BJ (cell line): ENCODE results near the gene GORASP1. TPM values are rescaled to one million over a fixed set of nuclear protein-coding genes. Genes with fewer than 3 reads are reported as not detected.

Experiments
- CTCF ChIA-PET: fragments of 350-600 bp; formaldehyde crosslinking; extraction: SDS; loops from one replicate; lab custom pipeline; 2021; ENCODE audit warnings: antibody characterized with exemption, inconsistent platforms; lab: Yijun Ruan, JAX
- POLR2A ChIA-PET: fragments of 300-600 bp; sonication (Branson Sonifier 250); formaldehyde crosslinking; extraction: SDS; loops from one replicate; lab custom pipeline; 2021; ENCODE audit warnings: antibody characterized with exemption; lab: Charles Lee
- DNase-seq: peaks from one replicate; pipeline ENCODE4 v3.0.0-alpha.2; 2011; ENCODE audit warnings: low read depth
- H3K27me3 ChIP-seq: 2 replicates; pipeline ENCODE4 v1.6.0; 2011; ENCODE audit warnings: low read length; ENCODE audit not compliant: control insufficient read depth, insufficient read depth
- H3K36me3 ChIP-seq: 2 replicates; pipeline ENCODE4 v1.5.1; 2011; ENCODE audit warnings: low read length; ENCODE audit not compliant: control insufficient read depth, insufficient read depth
- H3K4me3 ChIP-seq: 2 replicates; pipeline ENCODE4 v1.5.1; 2011; ENCODE audit warnings: low read depth, mild to moderate bottlenecking, control low read depth, low read length
- polyA plus RNA-seq: library from polyadenylated mRNA; depleted of rRNA; stranded (reverse); fragments of >200 nt; gene quantifications from 2 replicates; pipeline ENCODE4 v1.2.3, GENCODE V29; 2011
- TF ChIP-seq, protein P1 (sequence below): IDR thresholded peaks from 2 replicates; pipeline ENCODE4 v1.5.1; 2011; ENCODE audit warnings: low read depth, mild to moderate bottlenecking, control low read depth, inconsistent platforms, low read length, moderate library complexity; ENCODE audit not compliant: insufficient read depth

Gene GORASP1
- polyA plus RNA-seq, 1 experiment, result 87.0 TPM

DNA sequence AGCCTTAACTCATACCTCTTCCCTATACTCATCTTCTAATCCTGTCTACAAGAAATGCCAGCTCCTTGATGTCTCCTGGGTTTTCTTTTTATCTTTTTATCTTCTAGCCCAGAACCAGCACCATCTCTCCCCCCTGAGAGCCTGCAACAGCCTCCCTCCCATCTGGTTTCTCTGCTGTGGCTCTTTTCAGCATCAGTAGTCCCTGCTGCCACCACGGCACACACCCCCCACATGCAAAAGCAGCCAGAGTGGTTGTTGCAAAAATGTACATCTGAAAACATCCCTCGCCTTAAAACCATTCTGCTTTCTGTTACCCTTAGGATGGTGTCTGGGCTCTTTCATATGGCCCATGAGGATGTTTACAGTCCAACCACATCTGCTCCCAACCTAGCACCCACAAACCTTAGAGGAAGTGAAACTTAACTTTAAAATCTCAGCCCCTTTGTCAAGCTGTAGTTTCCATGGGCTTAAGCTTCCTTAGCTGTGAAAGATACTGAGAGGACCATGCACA lies 828 bp upstream of the GORASP1 start:
- CTCF ChIA-PET, result interaction anchor here (0.6 to 4.7 kb wide), 7 partner anchors 8 to 184 kb away, joined by 3 to 25 read pairs (median 4); no protein-coding TSS in a partner anchor
- Histone ChIP-seq H3K36me3 (no peaks in the 10 kb centered on the region), H3K4me3 (peak overlapping the region; percentile 89), H3K27me3 (no peaks in the 10 kb centered on the region)
- no peak for DNase-seq
- POLR2A ChIA-PET, result no interaction called here
- TF ChIP-seq, protein P1, sequence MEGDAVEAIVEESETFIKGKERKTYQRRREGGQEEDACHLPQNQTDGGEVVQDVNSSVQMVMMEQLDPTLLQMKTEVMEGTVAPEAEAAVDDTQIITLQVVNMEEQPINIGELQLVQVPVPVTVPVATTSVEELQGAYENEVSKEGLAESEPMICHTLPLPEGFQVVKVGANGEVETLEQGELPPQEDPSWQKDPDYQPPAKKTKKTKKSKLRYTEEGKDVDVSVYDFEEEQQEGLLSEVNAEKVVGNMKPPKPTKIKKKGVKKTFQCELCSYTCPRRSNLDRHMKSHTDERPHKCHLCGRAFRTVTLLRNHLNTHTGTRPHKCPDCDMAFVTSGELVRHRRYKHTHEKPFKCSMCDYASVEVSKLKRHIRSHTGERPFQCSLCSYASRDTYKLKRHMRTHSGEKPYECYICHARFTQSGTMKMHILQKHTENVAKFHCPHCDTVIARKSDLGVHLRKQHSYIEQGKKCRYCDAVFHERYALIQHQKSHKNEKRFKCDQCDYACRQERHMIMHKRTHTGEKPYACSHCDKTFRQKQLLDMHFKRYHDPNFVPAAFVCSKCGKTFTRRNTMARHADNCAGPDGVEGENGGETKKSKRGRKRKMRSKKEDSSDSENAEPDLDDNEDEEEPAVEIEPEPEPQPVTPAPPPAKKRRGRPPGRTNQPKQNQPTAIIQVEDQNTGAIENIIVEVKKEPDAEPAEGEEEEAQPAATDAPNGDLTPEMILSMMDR, result no peak

GRCh38 chr3:39106851-39107387 lies 508 bp downstream of the GORASP1 start:
- Histone ChIP-seq H3K36me3 (no peaks in the 10 kb centered on the region), H3K4me3 (peak overlapping the region; percentile 89), H3K27me3 (no peaks in the 10 kb centered on the region)
- ChIA-PET CTCF (interaction anchor here (0.6 to 4.7 kb wide), 8 partner anchors 11 to 229 kb away, joined by 3 to 25 read pairs (median 6); no protein-coding TSS in a partner anchor), POLR2A (interaction anchor here (0.6 kb wide), 1 partner anchor 9 kb away, joined by 3 read pairs; no protein-coding TSS in a partner anchor)
- TF ChIP-seq, protein P1, result no peak
- DNase-seq, result no peak

GRCh38 chr3:39106281-39106811 lies 1.1 kb downstream of the GORASP1 start:
- DNase-seq, result no peak
- Histone ChIP-seq H3K36me3 (no peaks in the 10 kb centered on the region), H3K4me3 (peak overlapping the region; percentile 89), H3K27me3 (no peaks in the 10 kb centered on the region)
- POLR2A ChIA-PET, result no interaction called here
- CTCF ChIA-PET, result interaction anchor here (0.6 to 4.7 kb wide), 6 partner anchors 18 to 229 kb away, joined by 3 to 25 read pairs (median 8); no protein-coding TSS in a partner anchor
- TF ChIP-seq, protein P1, result no peak

DNA sequence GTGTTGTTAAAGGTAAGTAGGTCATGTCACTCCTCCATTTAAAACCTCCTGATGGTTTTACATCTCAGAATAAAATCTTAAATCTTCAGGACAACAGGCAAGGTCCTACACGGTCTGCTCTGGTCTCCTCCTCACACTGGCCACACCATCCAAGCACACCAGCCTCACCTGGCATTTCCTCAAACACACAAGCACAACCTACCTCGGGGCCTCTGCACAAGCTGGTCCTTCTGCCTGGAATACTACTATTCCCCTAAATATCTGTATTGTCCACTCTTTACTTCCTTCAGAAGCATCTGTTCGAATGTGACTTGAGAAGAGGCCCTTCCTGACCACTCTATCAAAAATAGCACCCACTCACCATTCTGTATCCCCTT lies 1.8 kb downstream of the GORASP1 start:
- POLR2A ChIA-PET, result interaction anchor here (0.5 kb wide), 1 partner anchor 91 kb away, joined by 4 read pairs; no protein-coding TSS in a partner anchor
- H3K27me3 ChIP-seq, result no peaks in the 10 kb centered on the region
- DNase-seq, result no peak
- H3K36me3 ChIP-seq, result peaks cover 3% of the 10 kb centered on the region; the same call in 1 of the 2 replicates
- H3K4me3 ChIP-seq, result no peak overlapping the region
- TF ChIP-seq, protein P1, result no peak
- CTCF ChIA-PET, result interaction anchor here (2.2 to 4.7 kb wide), 4 partner anchors 17 to 187 kb away, joined by 7 to 25 read pairs (median 12); no protein-coding TSS in a partner anchor
